WI38 (cell line): ENCODE results near the gene JSRP1.

ENCODE experiments used
- H3K4me3 ChIP-seq: 2 replicates; pipeline ENCODE4 v1.5.1; 2011; ENCODE audit warnings: low read depth, mild to moderate bottlenecking, control low read depth, low read length
- CTCF ChIP-seq: IDR thresholded peaks from 2 replicates; pipeline ENCODE4 v1.5.1; 2012; ENCODE audit warnings: low read depth, mild to moderate bottlenecking, control low read depth, low read length

Gene JSRP1

GRCh38 chr19:2230807-2231533, 25.2 kb downstream of the JSRP1 start:
- TF ChIP-seq CTCF: no peak
- no peak overlapping the region for H3K4me3 ChIP-seq

- TF ChIP-seq CTCF: no peak
These were observed 26.1 kb downstream of the JSRP1 start for GRCh38 chr19:2230033-2230531.

GRCh38 chr19:2229103-2230032, 26.8 kb downstream of the JSRP1 start:
- no peak overlapping the region for H3K4me3 ChIP-seq
- no peak for TF ChIP-seq CTCF

More at GRCh38 chr19:2230033-2230531, 26.1 kb downstream of the JSRP1 start:
- H3K4me3 ChIP-seq: no peak overlapping the region

GRCh38 chr19:2228157-2229030, 27.8 kb downstream of the JSRP1 start:
- H3K4me3 ChIP-seq: no peak overlapping the region
- no peak for TF ChIP-seq CTCF

- no peak overlapping the region for H3K4me3 ChIP-seq
These were observed 28.6 kb downstream of the JSRP1 start for GRCh38 chr19:2227415-2228156.

More at GRCh38 chr19:2227415-2228156, 28.6 kb downstream of the JSRP1 start:
- no peak for TF ChIP-seq CTCF
